HCT116 (cell line): ENCODE data around the gene ZBTB39. TPM values are rescaled to one million over a fixed set of nuclear protein-coding genes. Genes with fewer than 3 reads are reported as not detected.

Source experiments
- ATAC-seq: fragments of 200-7000 bp; cut with Tn5 transposase; 2 replicates; pipeline ENCODE4 v1.9.1; 2020; ENCODE audit warnings: mild to moderate bottlenecking, moderate library complexity
- BruUV-seq: library from RNA; stranded (reverse); fragments of 400-500 nt; replicated peaks from 2 replicates; lab custom pipeline; 2021; lab: Mats Ljungman, UMichigan
- CTCF ChIA-PET: fragments of 300-600 bp; sonication (Branson Sonifier 250); formaldehyde crosslinking; loops from one replicate; lab custom pipeline; 2021; ENCODE audit warnings: antibody characterized with exemption; lab: Charles Lee
- POLR2A ChIA-PET: fragments of 300-600, 350-600 bp; sonication (Branson Sonifier 250); formaldehyde crosslinking; loops from one replicate; lab custom pipeline; 2021; ENCODE audit warnings: antibody characterized with exemption; lab: Charles Lee
- RAD21 ChIA-PET, 2 experiments: fragments of 300-600 bp; sonication (Branson Sonifier 250); formaldehyde crosslinking; loops; one replicate each; lab custom pipeline; 2023; ENCODE audit warnings: low total read pairs in 2 of 2; ENCODE audit not compliant: uncharacterized antibody in 2 of 2, unreplicated experiment in 2 of 2, low non-redundant PET in 1 of 2; lab: Charles Lee
- DNase-seq: peaks from one replicate; pipeline ENCODE4 v3.0.0-alpha.2; 2010; ENCODE audit warnings: low read depth, low spot score
- H2AFZ ChIP-seq: fragments of 200-600 bp; shearing (Covaris generic), sonication (generic); 2 replicates; pipeline ENCODE4 v1.6.1; 2017; ENCODE audit warnings: low read depth, mixed run types, mixed read lengths, antibody characterized with exemption, low read length; ENCODE audit not compliant: poor library complexity, severe bottlenecking
- H3K27ac ChIP-seq: 2 replicates; pipeline ENCODE4 v1.5.1; 2012; ENCODE audit warnings: low read depth, low read length
- H3K27me3 ChIP-seq: fragments of 200-600 bp; sonication (generic); 2 replicates; pipeline ENCODE4 v1.6.1; 2016; ENCODE audit warnings: mixed run types, low read length, mixed read lengths; ENCODE audit not compliant: insufficient read depth
- H3K36me3 ChIP-seq, 2 experiments: fragments of 200-500 bp in 1 of 2; fragments of 200-600 bp in 1 of 2; sonication (Bioruptor generic) in 1 of 2; sonication (generic) in 1 of 2; 2 replicates each; pipeline versions ENCODE4 v1.5.1 to v1.6.1; 2014 to 2016; ENCODE audit warnings: low read length in 2 of 2, inconsistent platforms in 1 of 2, mixed read lengths in 1 of 2, mixed run types in 1 of 2; ENCODE audit not compliant: insufficient read depth in 2 of 2, control insufficient read depth in 1 of 2
- H3K4me1 ChIP-seq, 2 experiments: fragments of 200-600 bp in 1 of 2; sonication (generic) in 1 of 2; 2 replicates each; pipeline versions ENCODE4 v1.5.1 to v1.6.1; 2012 to 2017; ENCODE audit warnings: low read length in 2 of 2, inconsistent platforms in 1 of 2, mild to moderate bottlenecking in 1 of 2, mixed read lengths in 1 of 2, mixed run types in 1 of 2, moderate library complexity in 1 of 2; ENCODE audit not compliant: insufficient read depth in 2 of 2, control insufficient read depth in 1 of 2
- H3K4me2 ChIP-seq: fragments of 200-600 bp; sonication (generic); 2 replicates; pipeline ENCODE4 v1.6.1; 2017; ENCODE audit warnings: mixed run types, low read length, mixed read lengths
- H3K4me3 ChIP-seq, 2 experiments: fragments of 200-600 bp in 1 of 2; sonication (generic) in 1 of 2; replicated peaks in 1 of 2; 2 replicates each; pipeline ENCODE4 v1.5.1; 2011 to 2016; ENCODE audit warnings: low read length in 2 of 2, control low read depth in 1 of 2, low read depth in 1 of 2, mild to moderate bottlenecking in 1 of 2, mixed read lengths in 1 of 2, mixed run types in 1 of 2
- H3K79me2 ChIP-seq: fragments of 200-600 bp; sonication (generic); 2 replicates; pipeline ENCODE4 v1.6.1; 2017; ENCODE audit warnings: mild to moderate bottlenecking, mixed run types, low read length, moderate library complexity, mixed read lengths; ENCODE audit not compliant: insufficient read depth
- H3K9ac ChIP-seq: fragments of 200-600 bp; sonication (generic); 2 replicates; pipeline ENCODE4 v1.6.1; 2016; ENCODE audit warnings: low read length, mixed read lengths
- H3K9me2 ChIP-seq: fragments of 200-600 bp; sonication (generic), shearing (Covaris generic); 2 replicates; pipeline ENCODE4 v1.6.1; 2017; ENCODE audit warnings: mixed run types, mild to moderate bottlenecking, moderate library complexity; ENCODE audit not compliant: insufficient read depth
- H3K9me3 ChIP-seq, 2 experiments: fragments of 200-500 bp in 1 of 2; fragments of 200-600 bp in 1 of 2; sonication (Bioruptor generic) in 1 of 2; sonication (generic) in 1 of 2; 2 replicates each; pipeline ENCODE4 v1.6.1; 2014 to 2017; ENCODE audit warnings: low read length in 2 of 2, mixed read lengths in 2 of 2, inconsistent platforms in 1 of 2, low read depth in 1 of 2, mild to moderate bottlenecking in 1 of 2, mixed run types in 1 of 2, moderate library complexity in 1 of 2; ENCODE audit not compliant: control insufficient read depth in 1 of 2, insufficient read depth in 1 of 2
- H4K20me1 ChIP-seq: fragments of 200-600 bp; sonication (generic), shearing (Covaris generic); 2 replicates; pipeline ENCODE4 v1.6.1; 2017; ENCODE audit warnings: mixed run types, mild to moderate bottlenecking, moderate library complexity; ENCODE audit not compliant: insufficient read depth
- CEBPB ChIP-seq: IDR thresholded peaks from 2 replicates; pipeline ENCODE4 v1.6.1; 2012; ENCODE audit warnings: low read depth
- CTCF ChIP-seq, 3 experiments: fragments of 200-600 bp in 1 of 3; sonication (generic) in 1 of 3; IDR thresholded peaks in 2 of 3; conservative IDR thresholded peaks in 1 of 3; 2 replicates each; pipeline ENCODE4 v1.5.1; 2012 to 2017; ENCODE audit warnings: low read depth in 2 of 3, low read length in 2 of 3, antibody characterized with exemption in 1 of 3, borderline replicate concordance in 1 of 3, control low read depth in 1 of 3, mild to moderate bottlenecking in 1 of 3, mixed read lengths in 1 of 3, mixed run types in 1 of 3, moderate library complexity in 1 of 3; ENCODE audit not compliant: insufficient read depth in 1 of 3
- EZH2 ChIP-seq: fragments of 200-600 bp; sonication (generic); IDR thresholded peaks from 2 replicates; pipeline ENCODE4 v1.6.1; 2017; ENCODE audit warnings: antibody characterized with exemption, mixed run types
- MAX ChIP-seq: IDR thresholded peaks from 2 replicates; pipeline ENCODE4 v1.6.1; 2012
- SP1 ChIP-seq: IDR thresholded peaks from 2 replicates; pipeline ENCODE4 v1.6.1; 2012; ENCODE audit warnings: low read depth
- ZBTB33 ChIP-seq: IDR thresholded peaks from 2 replicates; pipeline ENCODE4 v1.6.1; 2011; ENCODE audit warnings: mild to moderate bottlenecking, low read length, moderate library complexity; ENCODE audit not compliant: insufficient replicate concordance; ENCODE audit errors: extremely low read depth
- intact Hi-C: fragments of 100-400 bp; cut with micrococcal nuclease; formaldehyde crosslinking; loops from 2 replicates; pipeline ENCODE4 v1.10.0; 2022
- total RNA-seq: library from RNA; stranded (reverse); gene quantifications from one replicate; pipeline ENCODE4 v1.2.1, GENCODE V29; 2021; ENCODE audit not compliant: unreplicated experiment

ZBTB39 gene
- total RNA-seq, 1 experiment from 2014 or later, result 12.3 TPM

GRCh38 chr12:56954958-56955355 is 51.4 kb downstream of the ZBTB39 start (continued):
- TF ChIP-seq EZH2 (no peak), MAX (no peak), ZBTB33 (no peak)

GRCh38 chr12:56954057-56954957 is 52.0 kb downstream of the ZBTB39 start:
- Histone ChIP-seq H2AFZ (no peak overlapping the region), H3K4me1 (peaks cover 0 to 5% of the 10 kb centered on the region in 2 experiments; a peak in 1 of 4 replicates), H3K9ac (no peak overlapping the region), H3K9me3 (no peaks in the 10 kb centered on the region), H3K79me2 (no peaks in the 10 kb centered on the region), H3K4me3 (no peak overlapping the region), H3K27ac (no peak overlapping the region), H3K36me3 (no peaks in the 10 kb centered on the region), H4K20me1 (no peaks in the 10 kb centered on the region), H3K4me2 (no peak overlapping the region), H3K27me3 (no peaks in the 10 kb centered on the region), H3K9me2 (no peaks in the 10 kb centered on the region)
- intact Hi-C loops, result no loop called here
- DNase-seq, result no peak
- no peak for ATAC-seq
- BruUV-seq, result no TSS peak
- ChIA-PET POLR2A (no interaction called here), CTCF (no interaction called here), RAD21 (no interaction called here)
- no peak for TF ChIP-seq CTCF (IDR thresholded peaks at IDR 0.05 in 2 of 3, conservative IDR thresholded peaks at IDR 0.05 in 1 of 3; ENCODE audit: borderline replicate concordance in 1 of 3, insufficient read depth in 1 of 3, low read depth in 2 of 3, low read length in 2 of 3)
- no peak for TF ChIP-seq CEBPB
- TF ChIP-seq SP1, result no peak
